ENCODE measurements around the gene HES4. TPM values are rescaled to one million over a fixed set of nuclear protein-coding genes. Genes with fewer than 3 reads are reported as not detected.

Gene HES4
- total and polyA plus RNA-seq, 2 of the 13 experiments (the other 11 are each of a cell fraction or from before 2014, with no cell fraction given): 8.8 to 10.6 TPM

DNA sequence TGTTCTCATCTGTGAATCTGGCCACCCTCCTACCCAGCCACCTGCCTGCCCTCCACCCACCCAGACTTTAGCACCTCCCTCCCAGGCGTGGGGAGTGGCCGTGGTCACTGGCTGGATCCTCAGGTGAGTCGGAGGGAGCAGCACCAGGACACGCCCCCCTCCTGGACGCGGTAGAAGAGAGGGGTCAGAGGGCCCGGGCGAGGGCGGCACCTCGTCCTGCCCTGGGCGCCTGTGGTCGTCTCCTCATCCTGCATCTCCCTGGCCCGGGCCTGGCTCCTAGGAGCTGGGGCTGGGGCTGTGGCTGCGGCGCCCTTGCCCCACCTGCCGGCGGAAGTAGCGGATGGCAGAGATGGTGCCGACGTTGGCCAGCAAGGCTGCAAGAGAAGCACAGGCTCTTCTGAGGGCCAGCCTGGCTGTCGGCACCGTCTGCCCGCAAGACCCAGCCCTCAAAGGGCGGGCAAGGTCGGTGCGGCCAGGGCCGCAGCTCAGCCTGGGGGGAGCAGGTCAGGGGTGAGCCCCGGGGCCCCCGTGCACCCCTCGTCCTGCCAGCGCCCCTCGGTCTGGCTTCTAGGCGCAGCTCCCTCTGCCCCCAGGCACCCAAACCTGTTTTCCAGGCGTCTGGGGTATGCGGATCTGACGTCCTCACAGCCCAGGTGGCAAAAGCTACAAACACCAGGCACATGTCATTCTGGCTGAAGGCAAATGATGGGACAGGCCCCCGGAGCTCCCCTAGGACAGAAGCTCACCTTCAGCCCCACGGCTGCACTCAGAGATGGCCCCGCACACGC, 23.8 kb downstream of the HES4 start (continued):
- TF ChIP-seq, protein P1, sequence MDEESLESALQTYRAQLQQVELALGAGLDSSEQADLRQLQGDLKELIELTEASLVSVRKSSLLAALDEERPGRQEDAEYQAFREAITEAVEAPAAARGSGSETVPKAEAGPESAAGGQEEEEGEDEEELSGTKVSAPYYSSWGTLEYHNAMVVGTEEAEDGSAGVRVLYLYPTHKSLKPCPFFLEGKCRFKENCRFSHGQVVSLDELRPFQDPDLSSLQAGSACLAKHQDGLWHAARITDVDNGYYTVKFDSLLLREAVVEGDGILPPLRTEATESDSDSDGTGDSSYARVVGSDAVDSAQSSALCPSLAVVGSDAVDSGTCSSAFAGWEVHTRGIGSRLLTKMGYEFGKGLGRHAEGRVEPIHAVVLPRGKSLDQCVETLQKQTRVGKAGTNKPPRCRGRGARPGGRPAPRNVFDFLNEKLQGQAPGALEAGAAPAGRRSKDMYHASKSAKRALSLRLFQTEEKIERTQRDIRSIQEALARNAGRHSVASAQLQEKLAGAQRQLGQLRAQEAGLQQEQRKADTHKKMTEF (CRISPR knock-in tag; IDR thresholded peaks at IDR 0.05): peak; percentile 28; the same call in 1 of the 2 replicates
- no peak for TF ChIP-seq KAT8 (CRISPR knock-in tag; IDR thresholded peaks at IDR 0.05)
- TF ChIP-seq SOX13 (IDR thresholded peaks at IDR 0.05): no peak
- no peak for TF ChIP-seq SOX13 (CRISPR knock-in tag; conservative IDR thresholded peaks at IDR 0.05 in 1 of 2, IDR thresholded peaks at IDR 0.05 in 1 of 2)
- no peak for TF ChIP-seq NFE2 (CRISPR knock-in tag; IDR thresholded peaks at IDR 0.05)
- 0 out of 2 replicates have a peak, but pooled peaks have one; percentile 52 for TF ChIP-seq SP4 (CRISPR knock-in tag; IDR thresholded peaks at IDR 0.05)
- no peak for TF ChIP-seq ZEB1 (IDR thresholded peaks at IDR 0.05; ENCODE audit: insufficient replicate concordance, low read depth)
- TF ChIP-seq ZNF547 (CRISPR knock-in tag; IDR thresholded peaks at IDR 0.05): no peak
- no peak for TF ChIP-seq FOXK2 (IDR thresholded peaks at IDR 0.05)
- no peak for TF ChIP-seq DNMT3B (CRISPR knock-in tag; conservative IDR thresholded peaks at IDR 0.05)
- TF ChIP-seq MIXL1 (CRISPR knock-in tag; IDR thresholded peaks at IDR 0.05): no peak
- TF ChIP-seq ZNF570 (CRISPR knock-in tag; IDR thresholded peaks at IDR 0.05; ENCODE audit: borderline replicate concordance): no peak
- no peak for TF ChIP-seq HES4 (CRISPR knock-in tag; IDR thresholded peaks at IDR 0.05; ENCODE audit: borderline replicate concordance)
- TF ChIP-seq TCF7L2 (IDR thresholded peaks at IDR 0.05; ENCODE audit: low read depth, low read length): no peak
- peak; percentile 30; the same call in 1 of the 2 replicates for TF ChIP-seq ZFY (CRISPR knock-in tag; IDR thresholded peaks at IDR 0.05)
- no peak for TF ChIP-seq HNF4G (IDR thresholded peaks at IDR 0.05; ENCODE audit: borderline replicate concordance, low read depth, low read length)
- no peak for TF ChIP-seq HNF4G (CRISPR knock-in tag; IDR thresholded peaks at IDR 0.05; ENCODE audit: borderline replicate concordance, low read depth)
- no peak for TF ChIP-seq CEBPG (CRISPR knock-in tag; IDR thresholded peaks at IDR 0.05)
- no peak for TF ChIP-seq NCOA1 (CRISPR knock-in tag; IDR thresholded peaks at IDR 0.05)
- no peak for TF ChIP-seq NBN (conservative IDR thresholded peaks at IDR 0.05)
- no peak for TF ChIP-seq KAT2B (IDR thresholded peaks at IDR 0.05; ENCODE audit: borderline replicate concordance, low read depth, low read length)
- TF ChIP-seq MAF1 (CRISPR knock-in tag; IDR thresholded peaks at IDR 0.05; ENCODE audit: borderline replicate concordance): no peak
- TF ChIP-seq, protein P2, sequence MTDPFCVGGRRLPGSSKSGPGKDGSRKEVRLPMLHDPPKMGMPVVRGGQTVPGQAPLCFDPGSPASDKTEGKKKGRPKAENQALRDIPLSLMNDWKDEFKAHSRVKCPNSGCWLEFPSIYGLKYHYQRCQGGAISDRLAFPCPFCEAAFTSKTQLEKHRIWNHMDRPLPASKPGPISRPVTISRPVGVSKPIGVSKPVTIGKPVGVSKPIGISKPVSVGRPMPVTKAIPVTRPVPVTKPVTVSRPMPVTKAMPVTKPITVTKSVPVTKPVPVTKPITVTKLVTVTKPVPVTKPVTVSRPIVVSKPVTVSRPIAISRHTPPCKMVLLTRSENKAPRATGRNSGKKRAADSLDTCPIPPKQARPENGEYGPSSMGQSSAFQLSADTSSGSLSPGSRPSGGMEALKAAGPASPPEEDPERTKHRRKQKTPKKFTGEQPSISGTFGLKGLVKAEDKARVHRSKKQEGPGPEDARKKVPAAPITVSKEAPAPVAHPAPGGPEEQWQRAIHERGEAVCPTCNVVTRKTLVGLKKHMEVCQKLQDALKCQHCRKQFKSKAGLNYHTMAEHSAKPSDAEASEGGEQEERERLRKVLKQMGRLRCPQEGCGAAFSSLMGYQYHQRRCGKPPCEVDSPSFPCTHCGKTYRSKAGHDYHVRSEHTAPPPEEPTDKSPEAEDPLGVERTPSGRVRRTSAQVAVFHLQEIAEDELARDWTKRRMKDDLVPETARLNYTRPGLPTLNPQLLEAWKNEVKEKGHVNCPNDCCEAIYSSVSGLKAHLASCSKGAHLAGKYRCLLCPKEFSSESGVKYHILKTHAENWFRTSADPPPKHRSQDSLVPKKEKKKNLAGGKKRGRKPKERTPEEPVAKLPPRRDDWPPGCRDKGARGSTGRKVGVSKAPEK (CRISPR knock-in tag; IDR thresholded peaks at IDR 0.05; ENCODE audit: borderline replicate concordance): no peak
- TF ChIP-seq, protein P3, sequence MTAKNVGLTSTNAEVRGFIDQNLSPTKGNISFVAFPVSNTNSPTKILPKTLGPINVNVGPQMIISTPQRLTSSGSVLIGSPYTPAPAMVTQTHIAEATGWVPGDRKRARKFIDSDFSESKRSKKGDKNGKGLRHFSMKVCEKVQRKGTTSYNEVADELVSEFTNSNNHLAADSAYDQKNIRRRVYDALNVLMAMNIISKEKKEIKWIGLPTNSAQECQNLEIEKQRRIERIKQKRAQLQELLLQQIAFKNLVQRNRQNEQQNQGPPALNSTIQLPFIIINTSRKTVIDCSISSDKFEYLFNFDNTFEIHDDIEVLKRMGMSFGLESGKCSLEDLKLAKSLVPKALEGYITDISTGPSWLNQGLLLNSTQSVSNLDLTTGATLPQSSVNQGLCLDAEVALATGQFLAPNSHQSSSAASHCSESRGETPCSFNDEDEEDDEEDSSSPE (CRISPR knock-in tag; IDR thresholded peaks at IDR 0.05): no peak
- TF ChIP-seq, protein P4, sequence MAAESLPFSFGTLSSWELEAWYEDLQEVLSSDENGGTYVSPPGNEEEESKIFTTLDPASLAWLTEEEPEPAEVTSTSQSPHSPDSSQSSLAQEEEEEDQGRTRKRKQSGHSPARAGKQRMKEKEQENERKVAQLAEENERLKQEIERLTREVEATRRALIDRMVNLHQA (CRISPR knock-in tag; IDR thresholded peaks at IDR 0.05): no peak
- TF ChIP-seq FOXA1 (IDR thresholded peaks at IDR 0.05): no peak
- no peak for TF ChIP-seq FOXA1 (CRISPR knock-in tag; IDR thresholded peaks at IDR 0.05)
- TF ChIP-seq FIP1L1 (IDR thresholded peaks at IDR 0.05; ENCODE audit: borderline replicate concordance, insufficient read depth, low read depth, low read length): no peak

Data from HepG2 (cell line).